HepG2 (cell line): ENCODE data around the gene RBM34. TPM values are rescaled to one million over a fixed set of nuclear protein-coding genes. Genes with fewer than 3 reads are reported as not detected.

Source experiments
- KAT8 ChIP-seq: IDR thresholded peaks from 2 replicates; pipeline ENCODE4 v1.6.1; 2016; ENCODE audit warnings: missing genetic modification reagents, missing compliant biosample characterization
- MAFG ChIP-seq: sonication (generic); formaldehyde crosslinking; IDR thresholded peaks from 2 replicates; pipeline ENCODE4 v1.5.1; 2020; ENCODE audit warnings: mild to moderate bottlenecking, missing genetic modification reagents
- MBD4 ChIP-seq: IDR thresholded peaks from 2 replicates; pipeline ENCODE4 v1.6.1; 2012; ENCODE audit warnings: low read length, inconsistent platforms, borderline replicate concordance
- PHF20 ChIP-seq: sonication (generic); formaldehyde crosslinking; IDR thresholded peaks from 2 replicates; pipeline ENCODE4 v1.5.0; 2020; ENCODE audit warnings: mild to moderate bottlenecking, missing genetic modification reagents
- RFXAP ChIP-seq: sonication (generic); formaldehyde crosslinking; IDR thresholded peaks from 2 replicates; pipeline ENCODE4 v1.4.0; 2020; ENCODE audit warnings: missing genetic modification reagents, borderline replicate concordance
- TCF12 ChIP-seq, 2 experiments: fragments of 450-650 bp in 1 of 2; sonication (generic) in 1 of 2; formaldehyde crosslinking in 1 of 2; IDR thresholded peaks; 2 replicates each; pipeline versions ENCODE4 v1.6.1 to v1.8.0; 2017 to 2022; ENCODE audit warnings: antibody characterized with exemption in 1 of 2, mild to moderate bottlenecking in 1 of 2, missing genetic modification reagents in 1 of 2, moderate library complexity in 1 of 2
- TGIF2 ChIP-seq: IDR thresholded peaks from 2 replicates; pipeline ENCODE4 v1.6.1; 2016; ENCODE audit warnings: control low read depth, missing compliant biosample characterization
- ZNF138 ChIP-seq: sonication (generic); formaldehyde crosslinking; IDR thresholded peaks from 2 replicates; pipeline ENCODE4 v1.5.0; 2020; ENCODE audit warnings: mild to moderate bottlenecking, low read depth, missing genetic modification reagents
- ZNF24 ChIP-seq: fragments of 450-650 bp; IDR thresholded peaks from 2 replicates; pipeline ENCODE4 v1.6.1; 2017; ENCODE audit warnings: antibody characterized with exemption, mild to moderate bottlenecking
- ZNF687 ChIP-seq: sonication (generic); formaldehyde crosslinking; IDR thresholded peaks from 2 replicates; pipeline ENCODE4 v1.5.1; 2020; ENCODE audit warnings: mild to moderate bottlenecking, missing genetic modification reagents, moderate library complexity
- polyA plus RNA-seq, 8 experiments: library from polyadenylated mRNA; depleted of rRNA in 3 of 8; stranded (reverse) in 7 of 8; unstranded in 1 of 8; fragments of >200 nt; fragmentation: Illumina TruSeq in 4 of 8; extraction: Trizol in 4 of 8; gene quantifications; 2 replicates each; pipeline versions ENCODE4 v1.2.1 to v1.2.3, GENCODE V29; 2011 to 2016; ENCODE audit warnings: low read depth in 4 of 8, missing spikeins in 1 of 8, mixed read lengths in 1 of 8; ENCODE audit not compliant: insufficient read depth in 1 of 8
- total RNA-seq, 5 experiments: library from RNA; depleted of rRNA; stranded (reverse); fragments of >200 nt; fragmentation: Illumina TruSeq; extraction: Trizol; gene quantifications; 2 replicates each; pipeline ENCODE4 v1.2.3, GENCODE V29; 2016; ENCODE audit warnings: low read depth in 1 of 5
- TF ChIP-seq, protein P1 (sequence below): sonication (generic); formaldehyde crosslinking; IDR thresholded peaks from 2 replicates; pipeline ENCODE4 v1.5.1; 2020; ENCODE audit warnings: mild to moderate bottlenecking, missing genetic modification reagents
- TF ChIP-seq, protein P2 (sequence below): sonication (generic); formaldehyde crosslinking; IDR thresholded peaks from 2 replicates; pipeline ENCODE4 v1.4.0; 2020; ENCODE audit warnings: missing genetic modification reagents, mild to moderate bottlenecking, borderline replicate concordance
- TF ChIP-seq, protein P3 (sequence below): sonication (generic); formaldehyde crosslinking; IDR thresholded peaks from 2 replicates; pipeline ENCODE4; 2020; ENCODE audit warnings: missing genetic modification reagents, mild to moderate bottlenecking, borderline replicate concordance
- TF ChIP-seq, protein P4 (sequence below): sonication (generic); formaldehyde crosslinking; IDR thresholded peaks from 2 replicates; pipeline ENCODE4 v1.4.0; 2020; ENCODE audit warnings: mild to moderate bottlenecking, missing genetic modification reagents, borderline replicate concordance

Gene RBM34
- total and polyA plus RNA-seq, 2 of the 13 experiments (the other 11 are each of a cell fraction or from before 2014, with no cell fraction given), result 34.7 to 73.0 TPM

DNA sequence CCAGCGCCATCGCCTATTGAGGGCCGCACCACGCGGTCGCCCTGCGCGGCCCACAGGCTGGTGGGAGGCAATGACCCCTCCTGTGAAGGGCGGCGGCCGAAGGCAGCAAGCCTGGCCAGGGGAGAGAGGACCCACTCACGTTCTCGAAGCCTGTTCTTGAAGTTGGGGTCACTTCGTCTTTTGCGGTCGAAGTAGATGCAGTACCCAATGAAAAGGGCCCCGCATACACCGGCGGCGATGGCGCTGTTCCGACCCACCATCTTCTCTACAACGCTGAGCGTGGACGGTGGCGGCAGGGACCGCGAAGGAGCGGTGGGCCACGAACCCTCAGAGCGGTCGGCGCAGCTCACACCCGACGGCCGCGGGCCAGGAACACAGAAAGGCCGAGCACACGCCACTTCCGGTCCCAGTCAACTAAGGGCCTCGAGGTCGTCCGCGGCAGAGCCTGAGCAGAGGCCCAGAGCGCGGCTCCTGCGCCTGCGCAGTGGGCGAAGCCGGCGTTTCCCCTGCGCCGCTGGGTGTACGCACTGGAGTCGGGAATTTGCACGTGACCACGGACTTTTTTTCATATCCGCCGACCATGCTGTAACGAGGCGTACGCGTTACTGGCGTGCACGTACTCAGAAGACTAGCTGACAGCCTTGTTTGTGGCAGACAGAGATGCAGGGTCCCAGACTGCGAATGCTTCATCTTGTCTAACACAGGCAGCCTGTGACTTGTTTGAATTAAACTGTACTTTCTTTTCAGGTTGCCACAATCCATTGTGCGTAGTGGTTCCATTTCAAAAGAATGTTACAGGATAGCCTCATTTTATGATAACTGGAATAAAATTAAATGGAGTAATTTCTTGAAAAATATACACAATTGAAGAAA lies 32.4 kb downstream of the RBM34 start, which contains the start of gene TOMM20 (continued):
- TF ChIP-seq, protein P1, sequence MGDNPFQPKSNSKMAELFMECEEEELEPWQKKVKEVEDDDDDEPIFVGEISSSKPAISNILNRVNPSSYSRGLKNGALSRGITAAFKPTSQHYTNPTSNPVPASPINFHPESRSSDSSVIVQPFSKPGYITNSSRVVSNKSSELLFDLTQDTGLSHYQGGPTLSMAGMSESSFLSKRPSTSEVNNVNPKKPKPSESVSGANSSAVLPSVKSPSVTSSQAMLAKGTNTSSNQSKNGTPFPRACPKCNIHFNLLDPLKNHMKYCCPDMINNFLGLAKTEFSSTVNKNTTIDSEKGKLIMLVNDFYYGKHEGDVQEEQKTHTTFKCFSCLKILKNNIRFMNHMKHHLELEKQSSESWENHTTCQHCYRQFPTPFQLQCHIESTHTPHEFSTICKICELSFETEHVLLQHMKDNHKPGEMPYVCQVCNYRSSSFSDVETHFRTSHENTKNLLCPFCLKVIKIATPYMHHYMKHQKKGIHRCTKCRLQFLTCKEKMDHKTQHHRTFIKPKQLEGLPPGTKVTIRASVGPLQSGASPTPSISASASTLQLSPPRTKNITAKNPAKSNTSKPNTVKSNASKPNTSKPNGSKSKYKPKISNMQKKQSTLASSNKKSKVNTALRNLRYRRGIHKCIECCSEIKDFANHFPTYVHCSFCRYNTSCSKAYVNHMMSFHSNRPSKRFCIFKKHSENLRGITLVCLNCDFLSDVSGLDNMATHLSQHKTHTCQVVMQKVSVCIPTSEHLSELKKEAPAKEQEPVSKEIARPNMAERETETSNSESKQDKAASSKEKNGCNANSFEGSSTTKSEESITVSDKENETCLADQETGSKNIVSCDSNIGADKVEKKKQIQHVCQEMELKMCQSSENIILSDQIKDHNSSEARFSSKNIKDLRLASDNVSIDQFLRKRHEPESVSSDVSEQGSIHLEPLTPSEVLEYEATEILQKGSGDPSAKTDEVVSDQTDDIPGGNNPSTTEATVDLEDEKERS (CRISPR knock-in tag), result peak; percentile 89; the same call in 1 of the 2 replicates
- TF ChIP-seq ZNF24, result no peak
- no peak for TF ChIP-seq TCF12 (IDR thresholded peaks at IDR 0.05)
- no peak; the same call in 1 of the 2 replicates for TF ChIP-seq TCF12 (CRISPR knock-in tag; IDR thresholded peaks at IDR 0.05)
- TF ChIP-seq MAFG (CRISPR knock-in tag), result no peak
- peak; percentile 85 for TF ChIP-seq KAT8 (CRISPR knock-in tag)
- no peak for TF ChIP-seq MBD4
- TF ChIP-seq, protein P2, sequence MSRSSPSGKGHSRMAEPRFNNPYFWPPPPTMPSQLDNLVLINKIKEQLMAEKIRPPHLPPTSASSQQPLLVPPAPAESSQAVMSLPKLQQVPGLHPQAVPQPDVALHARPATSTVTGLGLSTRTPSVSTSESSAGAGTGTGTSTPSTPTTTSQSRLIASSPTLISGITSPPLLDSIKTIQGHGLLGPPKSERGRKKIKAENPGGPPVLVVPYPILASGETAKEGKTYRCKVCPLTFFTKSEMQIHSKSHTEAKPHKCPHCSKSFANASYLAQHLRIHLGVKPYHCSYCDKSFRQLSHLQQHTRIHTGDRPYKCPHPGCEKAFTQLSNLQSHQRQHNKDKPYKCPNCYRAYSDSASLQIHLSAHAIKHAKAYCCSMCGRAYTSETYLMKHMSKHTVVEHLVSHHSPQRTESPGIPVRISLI, result peak; percentile 100
- TF ChIP-seq, protein P3, sequence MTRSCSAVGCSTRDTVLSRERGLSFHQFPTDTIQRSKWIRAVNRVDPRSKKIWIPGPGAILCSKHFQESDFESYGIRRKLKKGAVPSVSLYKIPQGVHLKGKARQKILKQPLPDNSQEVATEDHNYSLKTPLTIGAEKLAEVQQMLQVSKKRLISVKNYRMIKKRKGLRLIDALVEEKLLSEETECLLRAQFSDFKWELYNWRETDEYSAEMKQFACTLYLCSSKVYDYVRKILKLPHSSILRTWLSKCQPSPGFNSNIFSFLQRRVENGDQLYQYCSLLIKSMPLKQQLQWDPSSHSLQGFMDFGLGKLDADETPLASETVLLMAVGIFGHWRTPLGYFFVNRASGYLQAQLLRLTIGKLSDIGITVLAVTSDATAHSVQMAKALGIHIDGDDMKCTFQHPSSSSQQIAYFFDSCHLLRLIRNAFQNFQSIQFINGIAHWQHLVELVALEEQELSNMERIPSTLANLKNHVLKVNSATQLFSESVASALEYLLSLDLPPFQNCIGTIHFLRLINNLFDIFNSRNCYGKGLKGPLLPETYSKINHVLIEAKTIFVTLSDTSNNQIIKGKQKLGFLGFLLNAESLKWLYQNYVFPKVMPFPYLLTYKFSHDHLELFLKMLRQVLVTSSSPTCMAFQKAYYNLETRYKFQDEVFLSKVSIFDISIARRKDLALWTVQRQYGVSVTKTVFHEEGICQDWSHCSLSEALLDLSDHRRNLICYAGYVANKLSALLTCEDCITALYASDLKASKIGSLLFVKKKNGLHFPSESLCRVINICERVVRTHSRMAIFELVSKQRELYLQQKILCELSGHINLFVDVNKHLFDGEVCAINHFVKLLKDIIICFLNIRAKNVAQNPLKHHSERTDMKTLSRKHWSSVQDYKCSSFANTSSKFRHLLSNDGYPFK, result peak; percentile 99
- TF ChIP-seq, protein P4, sequence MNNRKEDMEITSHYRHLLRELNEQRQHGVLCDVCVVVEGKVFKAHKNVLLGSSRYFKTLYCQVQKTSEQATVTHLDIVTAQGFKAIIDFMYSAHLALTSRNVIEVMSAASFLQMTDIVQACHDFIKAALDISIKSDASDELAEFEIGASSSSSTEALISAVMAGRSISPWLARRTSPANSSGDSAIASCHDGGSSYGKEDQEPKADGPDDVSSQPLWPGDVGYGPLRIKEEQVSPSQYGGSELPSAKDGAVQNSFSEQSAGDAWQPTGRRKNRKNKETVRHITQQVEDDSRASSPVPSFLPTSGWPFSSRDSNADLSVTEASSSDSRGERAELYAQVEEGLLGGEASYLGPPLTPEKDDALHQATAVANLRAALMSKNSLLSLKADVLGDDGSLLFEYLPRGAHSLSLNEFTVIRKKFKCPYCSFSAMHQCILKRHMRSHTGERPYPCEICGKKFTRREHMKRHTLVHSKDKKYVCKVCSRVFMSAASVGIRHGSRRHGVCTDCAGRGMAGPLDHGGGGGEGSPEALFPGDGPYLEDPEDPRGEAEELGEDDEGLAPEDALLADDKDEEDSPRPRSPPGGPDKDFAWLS (CRISPR knock-in tag), result no peak
- peak; percentile 88; the same call in 1 of the 2 replicates for TF ChIP-seq RFXAP
- TF ChIP-seq PHF20 (CRISPR knock-in tag), result peak; percentile 81
- peak; percentile 99 for TF ChIP-seq ZNF687 (CRISPR knock-in tag)
- TF ChIP-seq ZNF138 (CRISPR knock-in tag), result peak; percentile 91; the same call in 1 of the 2 replicates
- TF ChIP-seq TGIF2 (CRISPR knock-in tag), result peak; percentile 93; the same call in 1 of the 2 replicates
